OCI-LY3 (cell line): ENCODE measurements around the gene PRR35.

Experiments
- H2AFZ ChIP-seq: fragments of 200-600, 300-600 bp; shearing (Covaris generic); 2 replicates; pipeline ENCODE4 v1.6.0; 2014; ENCODE audit warnings: antibody characterized with exemption, low read depth, low read length
- H3K27ac ChIP-seq: fragments of 200-600, 300-600 bp; sonication (generic); 2 replicates; pipeline ENCODE4 v1.5.1; 2014; ENCODE audit warnings: mild to moderate bottlenecking, low read length, moderate library complexity, mixed read lengths
- H3K27me3 ChIP-seq: fragments of 200-600, 300-600 bp; sonication (generic); 2 replicates; pipeline ENCODE4 v1.6.1; 2014; ENCODE audit warnings: low read depth, low read length, mixed read lengths
- H3K36me3 ChIP-seq: fragments of 200-600, 300-600 bp; sonication (generic); replicated peaks from 2 replicates; pipeline ENCODE3; 2014; ENCODE audit warnings: low read depth, low read length, mixed read lengths
- H3K4me1 ChIP-seq: fragments of 300-600, 200-600 bp; sonication (generic); 2 replicates; pipeline ENCODE4 v1.6.1; 2014; ENCODE audit warnings: low read length, mixed read lengths
- H3K4me2 ChIP-seq: fragments of 200-600, 300-600 bp; sonication (generic); 2 replicates; pipeline ENCODE4 v1.6.1; 2014; ENCODE audit warnings: low read length, mixed read lengths
- H3K4me3 ChIP-seq: fragments of 300-600, 200-600 bp; sonication (generic); 2 replicates; pipeline ENCODE4 v1.5.1; 2014; ENCODE audit warnings: antibody characterized with exemption, mild to moderate bottlenecking, low read length, moderate library complexity
- H3K79me2 ChIP-seq: fragments of 300-600, 200-600 bp; shearing (Covaris generic); 2 replicates; pipeline ENCODE4 v1.6.1; 2014; ENCODE audit warnings: mild to moderate bottlenecking, low read length, mixed read lengths
- H3K9ac ChIP-seq: fragments of 300-600, 200-600 bp; shearing (Covaris generic); 2 replicates; pipeline ENCODE4 v1.6.0; 2014; ENCODE audit warnings: mild to moderate bottlenecking, low read length, moderate library complexity
- H3K9me3 ChIP-seq: fragments of 200-600, 300-600 bp; shearing (Covaris generic); 2 replicates; pipeline ENCODE4 v1.6.1; 2014; ENCODE audit warnings: low read length, mixed read lengths; ENCODE audit not compliant: insufficient read depth
- H4K20me1 ChIP-seq: fragments of 200-600, 300-600 bp; sonication (generic); 2 replicates; pipeline ENCODE4 v1.6.1; 2016; ENCODE audit warnings: low read length, mixed read lengths; ENCODE audit not compliant: insufficient read depth
- CTCF ChIP-seq: fragments of 200-600, 300-600 bp; sonication (generic); IDR thresholded peaks from 2 replicates; pipeline ENCODE4 v1.5.1; 2014; ENCODE audit warnings: antibody characterized with exemption, low read length, low read depth
- EZH2phosphoT487 ChIP-seq: fragments of 200-600 bp; shearing (Covaris generic); IDR thresholded peaks from 2 replicates; pipeline ENCODE4 v1.6.1; 2018; ENCODE audit warnings: antibody characterized with exemption, mixed run types, low read depth

PRR35 gene

GRCh38 chr16:574021-574760 lies 14.0 kb downstream of the PRR35 start:
- H3K79me2 ChIP-seq, result peaks cover 14% of the 10 kb centered on the region
- H3K27me3 ChIP-seq, result no peaks in the 10 kb centered on the region
- H3K9ac ChIP-seq, result no peak overlapping the region
- no peaks in the 10 kb centered on the region for H3K36me3 ChIP-seq
- H3K9me3 ChIP-seq, result no peaks in the 10 kb centered on the region
- TF ChIP-seq EZH2phosphoT487, result no peak
- no peak for TF ChIP-seq CTCF
- H2AFZ ChIP-seq, result no peak overlapping the region
- no peaks in the 10 kb centered on the region for H4K20me1 ChIP-seq
- H3K4me3 ChIP-seq, result no peak overlapping the region
- no peak overlapping the region for H3K4me2 ChIP-seq
- peaks cover under 1% of the 10 kb centered on the region; the same call in 1 of the 2 replicates for H3K4me1 ChIP-seq
- H3K27ac ChIP-seq, result no peak overlapping the region

GRCh38 chr16:575354-576196 lies 15.4 kb downstream of the PRR35 start:
- Histone ChIP-seq H3K9me3 (no peaks in the 10 kb centered on the region), H3K4me1 (no peaks in the 10 kb centered on the region), H2AFZ (no peak overlapping the region), H3K36me3 (no peaks in the 10 kb centered on the region), H3K27me3 (no peaks in the 10 kb centered on the region), H4K20me1 (no peaks in the 10 kb centered on the region), H3K4me2 (no peak overlapping the region), H3K27ac (no peak overlapping the region), H3K9ac (no peak overlapping the region), H3K4me3 (no peak overlapping the region), H3K79me2 (peaks cover 7% of the 10 kb centered on the region)
- TF ChIP-seq EZH2phosphoT487 (no peak), CTCF (no peak)

- Histone ChIP-seq H3K9ac (no peak overlapping the region), H2AFZ (no peak overlapping the region), H3K4me1 (no peaks in the 10 kb centered on the region), H3K4me2 (no peak overlapping the region), H3K9me3 (no peaks in the 10 kb centered on the region), H3K4me3 (no peak overlapping the region), H3K27ac (no peak overlapping the region), H3K79me2 (no peaks in the 10 kb centered on the region), H4K20me1 (no peaks in the 10 kb centered on the region), H3K36me3 (no peaks in the 10 kb centered on the region), H3K27me3 (no peaks in the 10 kb centered on the region)
- TF ChIP-seq EZH2phosphoT487 (no peak), CTCF (no peak)
Measured at GRCh38 chr16:576197-576822, 16.1 kb downstream of the PRR35 start.

GRCh38 chr16:576823-577201 lies 16.6 kb downstream of the PRR35 start:
- Histone ChIP-seq H3K4me1 (no peaks in the 10 kb centered on the region), H3K27ac (no peak overlapping the region), H4K20me1 (no peaks in the 10 kb centered on the region), H3K36me3 (no peaks in the 10 kb centered on the region), H3K4me3 (no peak overlapping the region), H3K79me2 (no peaks in the 10 kb centered on the region), H3K27me3 (no peaks in the 10 kb centered on the region), H3K9me3 (no peaks in the 10 kb centered on the region), H3K4me2 (no peak overlapping the region), H3K9ac (no peak overlapping the region), H2AFZ (no peak overlapping the region)
- TF ChIP-seq EZH2phosphoT487 (no peak), CTCF (no peak)
